Neutrophil (primary cell): ENCODE measurements around the gene RAD54L2.
"Not testable (repeated sequence)": the region's sequence is repeated elsewhere in the genome, so short reads cannot be mapped to it uniquely, and the experiment has no call there.

ENCODE experiments used
- H3K27ac ChIP-seq: fragments of 200-600 bp; sonication (generic); 2 replicates; pipeline ENCODE4 v1.5.1; 2016; ENCODE audit warnings: mild to moderate bottlenecking, moderate library complexity
- H3K27me3 ChIP-seq: fragments of 200-600 bp; sonication (generic); 2 replicates; pipeline ENCODE4 v1.6.0; 2016; ENCODE audit warnings: mild to moderate bottlenecking
- H3K36me3 ChIP-seq: fragments of 200-600 bp; sonication (generic); 2 replicates; pipeline ENCODE4 v1.5.1; 2017
- H3K4me1 ChIP-seq, 2 experiments: fragments of 200-600 bp in 1 of 2; sonication (generic) in 1 of 2; 1 replicate in 1 of 2; 2 replicates in 1 of 2; pipeline versions ENCODE4 v1.5.1 to v1.6.1; 2013 to 2016; ENCODE audit warnings: low read depth in 1 of 2, low read length in 1 of 2, mild to moderate bottlenecking in 1 of 2, moderate library complexity in 1 of 2; ENCODE audit not compliant: control insufficient read depth in 1 of 2, insufficient read depth in 1 of 2
- H3K4me3 ChIP-seq, 2 experiments: fragments of 200-600 bp in 1 of 2; sonication (generic) in 1 of 2; 1 replicate in 1 of 2; 2 replicates in 1 of 2; pipeline ENCODE4 v1.5.1; 2013 to 2016; ENCODE audit warnings: low read depth in 1 of 2, low read length in 1 of 2, mild to moderate bottlenecking in 1 of 2, moderate library complexity in 1 of 2
- H3K9me3 ChIP-seq: fragments of 200-600 bp; sonication (generic); 2 replicates; pipeline ENCODE4 v1.5.1; 2016
- CTCF ChIP-seq: fragments of 200-600 bp; sonication (generic); IDR thresholded peaks from 2 replicates; pipeline ENCODE4 v1.5.1; 2016; ENCODE audit warnings: antibody characterized with exemption

The RAD54L2 gene

GRCh38 chr3:51557993-51558392 is 19.5 kb downstream of the RAD54L2 start:
- H3K36me3 ChIP-seq = peaks cover 14% of the 10 kb centered on the region
- H3K27ac ChIP-seq = no peak overlapping the region
- no peak for TF ChIP-seq CTCF
- H3K4me1 ChIP-seq = no peaks in the 10 kb centered on the region
- no peak overlapping the region for H3K4me3 ChIP-seq
- no peaks in the 10 kb centered on the region for H3K9me3 ChIP-seq
- no peaks in the 10 kb centered on the region for H3K27me3 ChIP-seq

- TF ChIP-seq CTCF = no peak
- no peaks in the 10 kb centered on the region for H3K9me3 ChIP-seq
- no peaks in the 10 kb centered on the region for H3K27me3 ChIP-seq
- no peaks in the 10 kb centered on the region for H3K4me1 ChIP-seq
- H3K27ac ChIP-seq = no peak overlapping the region
- H3K36me3 ChIP-seq = peaks cover 3% of the 10 kb centered on the region
- no peak overlapping the region for H3K4me3 ChIP-seq
Observed at GRCh38 chr3:51559411-51559888, 20.9 kb downstream of the RAD54L2 start.

- Histone ChIP-seq H3K9me3 (no peaks in the 10 kb centered on the region), H3K27ac (no peak overlapping the region), H3K36me3 (peaks cover 3% of the 10 kb centered on the region), H3K27me3 (no peaks in the 10 kb centered on the region), H3K4me1 (no peaks in the 10 kb centered on the region), H3K4me3 (no peak overlapping the region)
- no peak for TF ChIP-seq CTCF
Observed at GRCh38 chr3:51559961-51560360, 21.4 kb downstream of the RAD54L2 start.

- H3K36me3 ChIP-seq, H3K4me3 ChIP-seq, H3K27ac ChIP-seq, H3K4me1 ChIP-seq, H3K9me3 ChIP-seq, H3K27me3 ChIP-seq: not testable (repeated sequence)
Observed at GRCh38 chr3:51562403-51562802, 23.9 kb downstream of the RAD54L2 start.

GRCh38 chr3:51568036-51568435 is 29.5 kb downstream of the RAD54L2 start:
- no peak for TF ChIP-seq CTCF
- peaks cover 4% of the 10 kb centered on the region for H3K36me3 ChIP-seq
- H3K4me1 ChIP-seq = peaks cover 7 to 13% of the 10 kb centered on the region in 2 experiments
- no peaks in the 10 kb centered on the region for H3K27me3 ChIP-seq
- H3K9me3 ChIP-seq = no peaks in the 10 kb centered on the region
- no peak overlapping the region for H3K4me3 ChIP-seq
- peak overlapping the region; percentile 4 for H3K27ac ChIP-seq

GRCh38 chr3:51568996-51569395 is 30.5 kb downstream of the RAD54L2 start:
- Histone ChIP-seq H3K4me1 (peaks cover 7 to 13% of the 10 kb centered on the region in 2 experiments), H3K9me3 (no peaks in the 10 kb centered on the region)
- no peak for TF ChIP-seq CTCF

More at GRCh38 chr3:51568996-51569395, 30.5 kb downstream of the RAD54L2 start:
- Histone ChIP-seq H3K4me3 (no peak overlapping the region), H3K27me3 (no peaks in the 10 kb centered on the region), H3K27ac (no peak overlapping the region), H3K36me3 (peaks cover 9% of the 10 kb centered on the region)
